Hepatocyte (in vitro differentiated cells): Measurements from ENCODE around the gene ANKS6. TPM values are rescaled to one million over a fixed set of nuclear protein-coding genes. Genes with fewer than 3 reads are reported as not detected.

Experiments used
- DNase-seq: peaks from one replicate; pipeline ENCODE4 v3.0.0-alpha.2; 2016; ENCODE audit warnings: low spot score
- H2AFZ ChIP-seq: fragments of 200-600 bp; sonication (generic); 2 replicates; pipeline ENCODE4 v1.6.0; 2016; ENCODE audit warnings: antibody characterized with exemption, mild to moderate bottlenecking
- H3K27ac ChIP-seq: fragments of 200-600 bp; sonication (generic); 2 replicates; pipeline ENCODE4 v1.5.1; 2016; ENCODE audit warnings: mild to moderate bottlenecking
- H3K27me3 ChIP-seq: fragments of 200-600 bp; sonication (generic); 2 replicates; pipeline ENCODE4 v1.6.1; 2016
- H3K36me3 ChIP-seq: fragments of 200-600 bp; sonication (generic); replicated peaks from 2 replicates; pipeline ENCODE4 v1.5.1; 2016; ENCODE audit warnings: low read depth; ENCODE audit not compliant: insufficient read depth
- H3K4me1 ChIP-seq: fragments of 200-600 bp; sonication (generic); 2 replicates; pipeline ENCODE4 v1.5.1; 2016; ENCODE audit warnings: mild to moderate bottlenecking, moderate library complexity; ENCODE audit not compliant: insufficient read depth
- H3K4me2 ChIP-seq: fragments of 200-600 bp; sonication (generic); 2 replicates; pipeline ENCODE4 v1.6.0; 2016
- H3K4me3 ChIP-seq: fragments of 200-600 bp; sonication (generic); 2 replicates; pipeline ENCODE4 v1.5.1; 2016; ENCODE audit warnings: mild to moderate bottlenecking
- H3K79me2 ChIP-seq: fragments of 200-600 bp; sonication (generic); 2 replicates; pipeline ENCODE4 v1.6.0; 2017; ENCODE audit warnings: mild to moderate bottlenecking
- H3K9me2 ChIP-seq: fragments of 200-600 bp; sonication (generic); replicated peaks from 2 replicates; pipeline ENCODE4 v1.6.0; 2017; ENCODE audit warnings: mild to moderate bottlenecking; ENCODE audit not compliant: insufficient read depth
- H3K9me3 ChIP-seq: fragments of 200-600 bp; sonication (generic); 2 replicates; pipeline ENCODE4 v1.5.1; 2016; ENCODE audit warnings: low read depth, mild to moderate bottlenecking
- H4K20me1 ChIP-seq: fragments of 200-600 bp; sonication (generic); 2 replicates; pipeline ENCODE4 v1.6.0; 2016; ENCODE audit warnings: mild to moderate bottlenecking; ENCODE audit not compliant: insufficient read depth, poor library complexity, severe bottlenecking
- EZH2 ChIP-seq: fragments of 200-600 bp; sonication (generic); IDR thresholded peaks from 2 replicates; pipeline ENCODE4 v1.6.1; 2016; ENCODE audit warnings: antibody characterized with exemption, mild to moderate bottlenecking, borderline replicate concordance
- EZH2phosphoT487 ChIP-seq: fragments of 200-600 bp; sonication (generic); IDR thresholded peaks from one replicate; pipeline ENCODE4 v1.6.1; 2018; ENCODE audit warnings: antibody characterized with exemption, mild to moderate bottlenecking, low read depth, moderate library complexity; ENCODE audit not compliant: unreplicated experiment, severe bottlenecking
- WGBS: methylation state at CpG from one replicate; pipeline ENCODE4 v1.1.6; 2016; ENCODE audit warnings: low lambda C conversion rate; ENCODE audit errors: missing lambda C conversion rate; 5-methylcytosine and 5-hydroxymethylcytosine counted together
- polyA plus RNA-seq: library from polyadenylated mRNA; unstranded; fragments of >200 nt; fragmentation: Nextera tagmentation; extraction: Ambion mirVana; gene quantifications from 2 replicates; pipeline ENCODE4 v1.2.1, GENCODE V29; 2016
- total RNA-seq: library from RNA; depleted of rRNA; stranded (reverse); fragments of >200 nt; gene quantifications from 2 replicates; pipeline ENCODE4 v1.2.3, GENCODE V29; 2014
- TF ChIP-seq, protein P1 (sequence below): fragments of 200-600 bp; sonication (generic); IDR thresholded peaks from 2 replicates; pipeline ENCODE4 v1.5.1; 2016; ENCODE audit warnings: antibody characterized with exemption, mild to moderate bottlenecking; ENCODE audit not compliant: poor library complexity

The ANKS6 gene
- total and polyA plus RNA-seq, 2 experiments from 2014 or later, result 21.3 to 22.9 TPM

- H3K4me1 ChIP-seq, result no peaks in the 10 kb centered on the region
- no peak for DNase-seq
- no peaks in the 10 kb centered on the region for H3K36me3 ChIP-seq
- no peak overlapping the region for H3K4me3 ChIP-seq
- no peaks in the 10 kb centered on the region for H3K79me2 ChIP-seq
- H3K4me2 ChIP-seq, result no peak overlapping the region
- TF ChIP-seq EZH2 (no peak), EZH2phosphoT487 (no peak)
- TF ChIP-seq, protein P1, sequence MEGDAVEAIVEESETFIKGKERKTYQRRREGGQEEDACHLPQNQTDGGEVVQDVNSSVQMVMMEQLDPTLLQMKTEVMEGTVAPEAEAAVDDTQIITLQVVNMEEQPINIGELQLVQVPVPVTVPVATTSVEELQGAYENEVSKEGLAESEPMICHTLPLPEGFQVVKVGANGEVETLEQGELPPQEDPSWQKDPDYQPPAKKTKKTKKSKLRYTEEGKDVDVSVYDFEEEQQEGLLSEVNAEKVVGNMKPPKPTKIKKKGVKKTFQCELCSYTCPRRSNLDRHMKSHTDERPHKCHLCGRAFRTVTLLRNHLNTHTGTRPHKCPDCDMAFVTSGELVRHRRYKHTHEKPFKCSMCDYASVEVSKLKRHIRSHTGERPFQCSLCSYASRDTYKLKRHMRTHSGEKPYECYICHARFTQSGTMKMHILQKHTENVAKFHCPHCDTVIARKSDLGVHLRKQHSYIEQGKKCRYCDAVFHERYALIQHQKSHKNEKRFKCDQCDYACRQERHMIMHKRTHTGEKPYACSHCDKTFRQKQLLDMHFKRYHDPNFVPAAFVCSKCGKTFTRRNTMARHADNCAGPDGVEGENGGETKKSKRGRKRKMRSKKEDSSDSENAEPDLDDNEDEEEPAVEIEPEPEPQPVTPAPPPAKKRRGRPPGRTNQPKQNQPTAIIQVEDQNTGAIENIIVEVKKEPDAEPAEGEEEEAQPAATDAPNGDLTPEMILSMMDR, result no peak
- H2AFZ ChIP-seq, result no peak overlapping the region
- WGBS, result 90% methylated on average over 5 of the region's 5 CpGs
- no peaks in the 10 kb centered on the region for H3K9me2 ChIP-seq
- H4K20me1 ChIP-seq, result no peaks in the 10 kb centered on the region
- no peaks in the 10 kb centered on the region for H3K9me3 ChIP-seq
- peaks cover 2% of the 10 kb centered on the region for H3K27me3 ChIP-seq
- no peak overlapping the region for H3K27ac ChIP-seq
Measured at GRCh38 chr9:98730871-98731270, 65.5 kb downstream of the ANKS6 start.

DNA sequence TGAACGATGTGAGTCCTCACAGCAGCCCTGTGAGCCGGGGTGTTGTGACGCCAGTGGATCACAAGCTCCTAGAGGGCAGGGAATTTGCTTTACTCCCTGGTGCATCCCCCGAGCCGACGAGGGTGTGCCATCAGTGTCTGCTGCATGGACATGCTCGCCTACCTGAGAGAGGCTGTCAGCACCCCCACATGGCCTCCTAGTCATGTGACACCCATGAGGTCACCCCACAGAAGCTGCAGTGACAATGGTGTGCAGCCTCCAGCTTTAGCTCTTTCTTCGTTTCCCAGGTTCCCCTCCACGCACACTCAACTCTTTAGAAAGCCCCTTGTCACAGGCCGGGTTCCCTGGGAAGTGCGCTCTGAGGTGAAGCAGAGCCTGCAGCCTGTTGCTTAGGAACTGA, 67.9 kb downstream of the ANKS6 start:
- Histone ChIP-seq H3K27ac (no peak overlapping the region), H3K79me2 (no peaks in the 10 kb centered on the region), H3K4me2 (no peak overlapping the region), H4K20me1 (no peaks in the 10 kb centered on the region), H3K4me1 (no peaks in the 10 kb centered on the region), H3K36me3 (no peaks in the 10 kb centered on the region), H2AFZ (no peak overlapping the region), H3K9me2 (no peaks in the 10 kb centered on the region), H3K4me3 (no peak overlapping the region), H3K9me3 (no peaks in the 10 kb centered on the region), H3K27me3 (peaks cover 24% of the 10 kb centered on the region)
- 91% methylated on average over 11 of the region's 11 CpGs for WGBS
- TF ChIP-seq EZH2 (no peak), EZH2phosphoT487 (no peak)
- TF ChIP-seq, protein P1, result no peak
- no peak for DNase-seq

GRCh38 chr9:98727428-98727827, 68.9 kb downstream of the ANKS6 start:
- Histone ChIP-seq H3K4me3 (no peak overlapping the region), H4K20me1 (no peaks in the 10 kb centered on the region), H2AFZ (no peak overlapping the region), H3K79me2 (no peaks in the 10 kb centered on the region), H3K4me1 (no peaks in the 10 kb centered on the region), H3K27ac (no peak overlapping the region), H3K9me3 (no peaks in the 10 kb centered on the region), H3K27me3 (peaks cover 24% of the 10 kb centered on the region), H3K36me3 (no peaks in the 10 kb centered on the region), H3K4me2 (no peak overlapping the region), H3K9me2 (no peaks in the 10 kb centered on the region)
- DNase-seq, result no peak
- 73% methylated on average over 7 of the region's 7 CpGs for WGBS
- TF ChIP-seq, protein P1, result no peak
- TF ChIP-seq EZH2, result no peak
- no peak for TF ChIP-seq EZH2phosphoT487

DNA sequence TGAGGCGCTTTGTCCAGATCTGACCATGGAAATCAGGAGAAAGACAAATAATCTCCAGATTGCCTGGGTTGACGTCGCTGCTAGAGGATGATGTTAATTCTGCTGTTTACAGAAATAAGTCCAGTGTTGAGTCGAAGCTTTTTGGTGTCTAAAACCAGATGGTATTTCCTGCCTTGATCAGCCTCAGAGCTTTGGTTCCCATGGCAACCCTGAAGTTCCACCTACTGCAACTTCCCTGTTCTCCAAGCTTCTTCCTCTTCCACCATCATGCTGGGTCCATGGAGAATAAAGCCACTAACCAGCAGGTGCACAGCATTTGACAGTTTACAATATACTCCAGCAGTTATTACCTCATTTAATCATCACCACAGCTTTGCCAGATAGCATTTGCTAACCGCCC, 69.6 kb downstream of the ANKS6 start:
- H3K9me3 ChIP-seq, result no peaks in the 10 kb centered on the region
- WGBS, result 57% methylated on average over 5 of the region's 5 CpGs
- H2AFZ ChIP-seq, result no peak overlapping the region
- H3K27ac ChIP-seq, result no peak overlapping the region
- no peaks in the 10 kb centered on the region for H4K20me1 ChIP-seq
- no peaks in the 10 kb centered on the region for H3K36me3 ChIP-seq
- no peaks in the 10 kb centered on the region for H3K9me2 ChIP-seq
- H3K4me3 ChIP-seq, result no peak overlapping the region
- no peaks in the 10 kb centered on the region for H3K79me2 ChIP-seq
- H3K4me2 ChIP-seq, result no peak overlapping the region
- H3K27me3 ChIP-seq, result peaks cover 24% of the 10 kb centered on the region
- peak; percentile 19 for DNase-seq
- H3K4me1 ChIP-seq, result no peaks in the 10 kb centered on the region
- TF ChIP-seq EZH2phosphoT487 (no peak), EZH2 (no peak)
- TF ChIP-seq, protein P1, result no peak
